NCI-H1694 treated with DMSO at 0.1 percent for 48 hours (cell line): ENCODE measurements around the gene TMUB1.

Source experiments
- DNase-seq: peaks from one replicate; lab custom pipeline; 2025; lab: John Stamatoyannopoulos, UW

Gene TMUB1

GRCh38 chr7:151085329-151085690 is 2.0 kb upstream of the TMUB1 start:
- DNase-seq = no peak

GRCh38 chr7:151083824-151084160 is 499 bp upstream of the TMUB1 start:
- DNase-seq = no peak

- DNase-seq = no peak
Measured at GRCh38 chr7:151082141-151083070, 887 bp downstream of the TMUB1 start.

DNA sequence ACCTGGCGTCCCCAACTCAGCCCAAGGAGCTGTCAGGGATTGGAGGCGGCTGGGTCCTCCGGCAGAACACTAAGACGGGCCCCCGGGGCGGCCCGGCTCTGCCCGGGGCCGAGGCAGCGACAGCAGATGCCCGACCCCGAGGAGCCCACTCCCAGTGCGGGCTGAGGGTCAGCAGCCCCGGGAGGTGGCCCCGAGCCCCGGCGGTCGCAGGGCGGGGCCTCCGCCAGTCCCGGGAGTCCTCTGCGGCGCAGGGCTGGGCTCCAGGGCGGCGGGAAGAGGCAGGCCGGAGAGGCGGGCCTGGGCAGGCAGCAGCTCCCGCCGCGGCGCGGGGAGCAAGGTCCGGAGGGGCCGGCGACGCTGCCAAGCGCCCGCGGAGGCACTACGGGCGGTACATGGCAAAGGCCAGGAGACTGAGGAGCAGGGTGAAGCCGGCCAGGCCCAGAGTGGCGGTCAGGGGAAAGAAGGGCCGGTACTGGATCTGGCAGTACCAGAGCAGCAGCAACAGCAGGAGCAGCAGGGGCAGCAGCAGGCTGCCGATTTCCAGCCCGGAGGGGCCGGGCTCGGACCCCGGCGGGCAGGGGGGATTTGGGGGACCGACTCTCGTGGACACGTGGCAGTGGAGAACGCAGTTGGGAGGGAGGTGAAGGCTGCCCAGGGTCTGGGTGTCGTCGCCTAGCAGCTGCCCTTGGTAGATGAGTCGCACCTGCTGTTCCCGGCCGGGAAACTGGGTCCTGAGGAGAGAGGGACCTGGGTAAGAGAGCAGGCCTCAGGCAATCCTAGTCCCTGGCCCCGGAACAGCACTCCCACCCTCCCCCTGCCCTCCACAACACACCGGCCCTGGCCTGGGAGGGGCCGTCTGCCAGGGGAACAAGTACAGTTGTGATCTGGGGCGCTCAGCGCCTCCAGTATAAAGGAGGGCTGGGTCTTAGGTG is 1.9 kb downstream of the TMUB1 start:
- DNase-seq = no peak

GRCh38 chr7:151080522-151081169 is 2.6 kb downstream of the TMUB1 start, which contains the start of gene FASTK:
Gene FASTK, minus strand, starts transcription at chr7:151080809. Its CDS starts 43 bp downstream, at chr7:151080766.
- peak; percentile 88 for DNase-seq

GRCh38 chr7:151080067-151080521 is 3.2 kb downstream of the TMUB1 start:
- no peak for DNase-seq

GRCh38 chr7:151079199-151079910 is 3.9 kb downstream of the TMUB1 start:
- no peak for DNase-seq

- no peak for DNase-seq
Measured at GRCh38 chr7:151078233-151079040, 4.9 kb downstream of the TMUB1 start.

DNA sequence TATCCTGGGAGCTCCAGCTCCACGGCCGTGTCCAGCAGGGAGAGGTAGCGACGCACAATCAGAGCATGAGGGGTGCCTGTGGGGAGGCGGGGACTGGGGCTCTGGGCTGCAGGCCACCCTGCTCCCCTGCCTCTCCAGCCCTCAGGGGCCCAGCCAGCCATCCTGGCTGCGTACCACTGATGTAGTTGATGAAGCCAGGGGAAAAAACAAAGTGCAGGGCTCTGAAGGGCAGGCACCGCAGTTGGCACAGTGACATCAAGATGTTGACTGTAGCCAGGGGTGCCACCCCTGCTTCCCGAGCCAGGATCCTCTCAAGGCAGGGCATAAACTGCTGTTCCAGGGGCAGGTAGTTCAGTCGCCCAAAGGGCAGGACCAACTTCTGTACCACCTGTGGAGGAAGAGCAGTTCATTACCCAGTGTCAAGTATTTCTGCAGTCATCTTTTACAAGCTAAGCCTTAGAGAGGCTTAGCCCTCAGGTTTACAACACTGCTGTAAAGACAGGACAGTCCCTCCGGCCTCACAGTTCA is 5.5 kb downstream of the TMUB1 start:
- no peak for DNase-seq

DNA sequence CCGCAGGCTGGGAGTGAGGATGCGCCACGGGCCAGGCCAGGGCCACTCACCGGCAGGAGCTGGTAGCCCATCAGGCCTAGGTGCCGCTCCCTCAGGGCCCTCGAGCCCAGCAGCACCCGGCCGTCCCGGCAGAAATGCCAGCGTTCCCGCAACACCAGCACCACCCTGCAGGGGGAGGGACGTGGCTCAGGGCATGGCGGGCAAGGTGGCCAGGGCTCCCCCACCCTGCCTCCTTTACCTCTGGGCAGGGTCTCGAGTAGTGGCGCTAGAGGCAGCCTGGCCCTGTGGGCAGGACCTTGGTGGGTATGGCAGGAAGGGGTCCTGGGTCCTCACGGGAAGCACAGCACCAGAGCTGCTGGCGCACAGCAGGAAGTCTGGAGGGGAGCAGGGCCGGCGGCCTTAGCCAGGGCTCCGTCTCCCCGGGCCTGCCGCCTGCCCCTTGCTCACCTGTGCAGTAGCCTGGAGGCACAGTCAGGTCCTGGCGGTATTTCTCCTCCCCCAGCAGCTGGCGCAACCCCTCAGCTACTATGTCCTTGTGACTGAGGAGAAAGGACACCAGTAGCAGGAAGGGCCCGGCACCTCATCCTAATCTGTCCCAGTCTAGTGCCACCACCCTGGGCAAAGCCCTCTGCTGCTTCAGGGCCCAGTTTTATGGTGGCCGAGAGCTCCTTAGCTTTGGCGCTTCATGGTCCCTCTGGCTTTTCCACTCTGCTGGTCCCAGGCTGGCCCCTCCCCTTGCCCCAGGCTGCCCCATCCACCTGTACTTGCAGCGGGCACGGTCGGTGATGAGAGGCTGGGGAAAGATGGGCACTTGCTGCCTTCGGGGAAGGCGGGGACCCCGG is 6.2 kb downstream of the TMUB1 start:
- DNase-seq = no peak

DNA sequence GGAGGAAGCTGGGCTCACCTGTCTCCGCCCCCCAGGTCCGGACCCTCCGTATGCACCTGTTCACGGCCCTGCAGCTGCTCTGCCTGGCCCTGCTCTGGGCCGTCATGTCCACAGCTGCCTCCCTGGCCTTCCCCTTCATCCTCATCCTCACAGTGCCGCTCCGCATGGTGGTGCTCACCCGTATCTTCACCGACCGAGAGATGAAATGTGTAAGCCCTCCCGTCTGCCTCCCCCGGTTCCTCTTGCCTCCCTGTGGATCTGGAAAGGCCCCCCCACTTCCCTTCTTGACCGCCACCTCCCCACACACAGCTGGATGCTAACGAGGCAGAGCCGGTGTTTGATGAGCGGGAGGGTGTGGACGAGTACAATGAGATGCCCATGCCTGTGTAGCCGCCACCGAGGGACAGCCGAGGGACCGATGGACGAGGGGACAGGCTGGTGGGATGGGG is 7.3 kb downstream of the TMUB1 start:
- DNase-seq = no peak

DNA sequence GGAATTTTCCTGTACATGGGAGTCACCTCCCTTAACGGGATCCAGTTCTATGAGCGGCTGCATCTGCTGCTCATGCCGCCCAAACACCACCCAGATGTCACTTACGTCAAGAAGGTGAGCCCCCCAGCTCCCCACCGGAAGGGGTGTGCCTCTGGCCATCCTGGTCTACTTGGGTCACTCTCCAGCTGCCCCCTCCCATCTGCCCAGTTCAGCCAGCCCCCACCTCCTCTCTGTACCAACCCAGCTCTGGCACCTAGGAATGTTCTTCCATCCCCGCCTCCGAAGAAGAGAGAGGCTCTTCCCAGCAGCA is 7.7 kb downstream of the TMUB1 start:
- no peak for DNase-seq

GRCh38 chr7:151074817-151075661 is 8.3 kb downstream of the TMUB1 start:
- DNase-seq = no peak

GRCh38 chr7:151073990-151074389 is 9.3 kb downstream of the TMUB1 start:
- no peak for DNase-seq

- no peak for DNase-seq
Measured at GRCh38 chr7:151071032-151071866, 12.0 kb downstream of the TMUB1 start.

GRCh38 chr7:151070574-151070960 is 12.7 kb downstream of the TMUB1 start:
- DNase-seq = no peak

DNA sequence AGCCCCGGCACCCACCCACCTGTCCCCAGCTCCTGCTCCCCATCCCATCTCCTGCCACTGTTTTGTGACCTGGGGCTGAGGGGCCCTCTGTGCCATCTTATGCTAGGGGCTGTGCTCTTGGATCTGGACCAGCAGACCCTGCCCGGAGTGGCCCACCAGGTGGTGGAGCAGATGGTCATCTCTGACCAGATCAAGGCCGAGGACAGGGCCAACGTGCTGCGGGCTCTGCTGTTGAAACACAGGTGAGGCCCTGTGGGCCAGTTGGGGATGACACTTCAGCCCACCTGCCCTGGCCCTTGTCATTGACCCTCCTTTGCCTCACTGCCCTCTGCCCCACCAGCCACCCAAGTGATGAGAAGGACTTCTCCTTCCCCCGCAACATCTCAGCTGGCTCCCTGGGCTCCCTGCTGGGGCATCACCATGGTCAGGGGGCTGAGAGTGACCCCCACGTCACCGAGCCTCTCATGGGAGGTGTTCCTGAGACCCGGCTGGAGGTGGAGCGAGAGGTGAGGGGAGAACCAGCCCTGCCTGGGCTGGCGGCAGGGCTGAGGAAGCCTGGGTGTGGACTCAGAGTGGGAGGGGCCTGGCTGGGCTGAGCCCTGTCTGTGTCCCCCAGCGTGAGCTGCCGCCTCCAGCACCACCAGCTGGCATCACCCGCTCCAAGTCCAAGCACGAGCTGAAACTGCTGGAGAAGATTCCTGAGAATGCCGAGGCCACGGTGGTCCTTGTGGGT is 13.3 kb downstream of the TMUB1 start:
- DNase-seq = no peak
